GM12878 (cell line): ENCODE data around the gene ANXA10. TPM values are rescaled to one million over a fixed set of nuclear protein-coding genes. Genes with fewer than 3 reads are reported as not detected.
"Not testable (repeated sequence)": the region's sequence is repeated elsewhere in the genome, so short reads cannot be mapped to it uniquely, and the experiment has no call there.

Experiments
- ATAC-seq: fragments of 200-7000 bp; cut with Tn5 transposase; 3 replicates; pipeline ENCODE4 v1.9.1; 2020; ENCODE audit warnings: mild to moderate bottlenecking, moderate library complexity
- BruUV-seq: library from RNA; stranded (reverse); fragments of 400-500 nt; replicated peaks from 2 replicates; lab custom pipeline; 2021; lab: Mats Ljungman, UMichigan
- CTCF ChIA-PET: fragments of 300-600 bp; sonication (Branson Sonifier 250); formaldehyde crosslinking; extraction: SDS; loops from one replicate; lab custom pipeline; 2021; ENCODE audit warnings: inconsistent platforms; lab: Yijun Ruan, JAX
- POLR2A ChIA-PET: fragments of 350-600 bp; formaldehyde crosslinking; extraction: SDS; loops from one replicate; lab custom pipeline; 2021; ENCODE audit warnings: inconsistent platforms; lab: Charles Lee
- RAD21 ChIA-PET: fragments of 300-600 bp; sonication (Branson Sonifier 250); formaldehyde crosslinking; loops from one replicate; lab custom pipeline; 2023; ENCODE audit warnings: antibody characterized with exemption; ENCODE audit not compliant: unreplicated experiment; lab: Charles Lee
- SMC1A ChIA-PET: fragments of 300-600 bp; sonication (Branson Sonifier 250); formaldehyde crosslinking; loops from one replicate; lab custom pipeline; 2023; ENCODE audit not compliant: unreplicated experiment, uncharacterized antibody; lab: Charles Lee
- DNase-seq: peaks from one replicate; pipeline ENCODE4 v3.0.0-alpha.2; 2011; ENCODE audit warnings: low read depth, low spot score
- FAIRE-seq: peaks from 3 replicates; lab custom pipeline; 2011; peaks lifted over from hg19 to GRCh38; lab: Jason Lieb, UNC
- H2AFZ ChIP-seq: 2 replicates; pipeline ENCODE4 v1.6.0; 2011; ENCODE audit warnings: low read depth, low read length, control low read depth; ENCODE audit not compliant: control insufficient read depth
- H3K27ac ChIP-seq: 2 replicates; pipeline ENCODE4 v1.5.1; 2011; ENCODE audit warnings: control low read depth; ENCODE audit not compliant: control insufficient read depth, insufficient read depth
- H3K27me3 ChIP-seq, 2 experiments: replicated peaks in 1 of 2; 2 replicates each; pipeline versions ENCODE4 v1.6.0 to v1.6.1; 2011; ENCODE audit warnings: low read length in 1 of 2; ENCODE audit not compliant: control insufficient read depth in 2 of 2, insufficient read depth in 2 of 2
- H3K36me3 ChIP-seq, 2 experiments: 2 replicates each; pipeline ENCODE4 v1.5.1; 2011; ENCODE audit warnings: low read length in 1 of 2; ENCODE audit not compliant: control insufficient read depth in 2 of 2, insufficient read depth in 2 of 2
- H3K4me1 ChIP-seq: 2 replicates; pipeline ENCODE4 v1.6.1; 2011; ENCODE audit warnings: mild to moderate bottlenecking, low read length, moderate library complexity, mixed read lengths; ENCODE audit not compliant: control insufficient read depth, insufficient read depth
- H3K4me2 ChIP-seq: 2 replicates; pipeline ENCODE4 v1.6.0; 2011; ENCODE audit warnings: control low read depth; ENCODE audit not compliant: control insufficient read depth, insufficient read depth
- H3K4me3 ChIP-seq: fragments of 200-600 bp; sonication (generic); 2 replicates; pipeline ENCODE4 v1.5.1; 2016
- H3K79me2 ChIP-seq: 2 replicates; pipeline ENCODE4 v1.6.0; 2011; ENCODE audit warnings: low read length; ENCODE audit not compliant: control insufficient read depth, insufficient read depth
- H3K9ac ChIP-seq: 2 replicates; pipeline ENCODE4 v1.8.0; 2011; ENCODE audit warnings: low read length, control low read depth, mixed read lengths; ENCODE audit not compliant: control insufficient read depth, insufficient read depth
- H3K9me3 ChIP-seq: replicated peaks from 3 replicates; pipeline ENCODE4 v1.5.1; 2011; ENCODE audit warnings: mild to moderate bottlenecking, low read length; ENCODE audit not compliant: control insufficient read depth, insufficient read depth
- H4K20me1 ChIP-seq: 2 replicates; pipeline ENCODE4 v1.6.0; 2011; ENCODE audit not compliant: control insufficient read depth, insufficient read depth
- HDAC2 ChIP-seq: fragments of 200-600 bp; sonication (generic); IDR thresholded peaks from 2 replicates; pipeline ENCODE4 v1.6.1; 2017
- MEF2A ChIP-seq: IDR thresholded peaks from 2 replicates; pipeline ENCODE4 v1.6.1; 2011; ENCODE audit warnings: low read depth, mild to moderate bottlenecking, low read length, moderate library complexity; ENCODE audit not compliant: insufficient read depth
- MTA2 ChIP-seq: fragments of 450-650 bp; IDR thresholded peaks from 2 replicates; pipeline ENCODE4 v1.6.1; 2016; ENCODE audit warnings: low read depth, mild to moderate bottlenecking, moderate library complexity
- NR2C2 ChIP-seq: IDR thresholded peaks from 2 replicates; pipeline ENCODE4 v1.6.1; 2011; ENCODE audit warnings: borderline replicate concordance, low read depth; ENCODE audit not compliant: control insufficient read depth, insufficient read length
- WGBS: methylation state at CpG from one replicate; pipeline ENCODE4 v1.1.6; 2016; ENCODE audit warnings: low lambda C conversion rate; ENCODE audit not compliant: insufficient replicate concordance, insufficient coverage; ENCODE audit errors: missing lambda C conversion rate; 5-methylcytosine and 5-hydroxymethylcytosine counted together
- in situ Hi-C: fragments of 300-500 bp; cut with MboI; formaldehyde crosslinking; loops from 9 replicates; pipeline ENCODE4 v1.14.3; 2018; ENCODE audit warnings: mixed read lengths
- intact Hi-C: fragments of 100-400 bp; cut with micrococcal nuclease; formaldehyde crosslinking; loops from one replicate; pipeline ENCODE4 v1.14.2; 2022; ENCODE audit not compliant: unreplicated experiment
- polyA plus RNA-seq, 11 experiments: library from polyadenylated mRNA; depleted of rRNA in 4 of 11; unstranded in 6 of 11; stranded (reverse) in 5 of 11; fragments of >200 nt; fragmentation: Nextera tagmentation in 4 of 11; fragmentation: Illumina TruSeq in 1 of 11; extraction: Ambion mirVana in 4 of 11; extraction: Trizol in 1 of 11; gene quantifications; 1 replicate in 1 of 11; 2 replicates in 10 of 11; pipeline versions ENCODE4 v1.2.1 to v1.2.3, GENCODE V29; 2011 to 2016; ENCODE audit warnings: inconsistent platforms in 2 of 11, missing spikeins in 2 of 11, low read depth in 1 of 11
- total RNA-seq, 4 experiments: library from RNA; depleted of rRNA in 3 of 4; stranded (reverse); fragments of >200 nt in 3 of 4; fragmentation: Illumina TruSeq in 1 of 4; extraction: Trizol in 1 of 4; gene quantifications; 2 replicates each; pipeline versions ENCODE4 v1.2.1 to v1.2.3, GENCODE V29; 2013 to 2021
- TF ChIP-seq, protein P1 (sequence below): fragments of 450-650 bp; IDR thresholded peaks from 2 replicates; pipeline ENCODE4 v1.6.1; 2018; ENCODE audit warnings: borderline replicate concordance, mild to moderate bottlenecking; ENCODE audit not compliant: partially characterized antibody

ANXA10 gene
- total and polyA plus RNA-seq, 10 of the 15 experiments (the other 5 are each of a cell fraction or from before 2014, with no cell fraction given), result not detected

DNA sequence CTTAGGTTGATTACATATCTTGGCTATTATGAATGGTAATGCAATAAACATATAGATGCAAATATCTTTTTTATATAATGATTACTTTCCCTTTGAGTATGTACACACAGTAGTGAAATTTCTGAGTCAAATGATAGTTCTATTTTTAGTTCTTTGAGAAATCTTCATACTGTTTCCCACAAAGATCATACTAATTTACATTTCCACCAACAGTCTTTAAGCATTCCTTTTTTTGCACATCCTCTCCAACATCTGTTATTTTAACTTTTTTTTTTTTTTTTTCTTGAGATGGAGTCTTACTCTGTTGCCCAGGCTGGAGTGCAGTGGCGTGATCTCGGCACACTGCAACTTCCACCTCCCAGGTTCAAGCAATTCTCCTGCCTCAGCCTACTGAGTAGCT is 45.4 kb downstream of the ANXA10 start:
- DNase-seq, H3K79me2 ChIP-seq, ATAC-seq, BruUV-seq, SMC1A ChIA-PET, H3K4me2 ChIP-seq, in situ Hi-C loops, H3K27me3 ChIP-seq, H3K27ac ChIP-seq, H2AFZ ChIP-seq, RAD21 ChIA-PET, H3K4me1 ChIP-seq, CTCF ChIA-PET, H3K4me3 ChIP-seq, H4K20me1 ChIP-seq, H3K9ac ChIP-seq, H3K9me3 ChIP-seq: not testable (repeated sequence)
- WGBS, result 0% methylated on average over 2 of the region's 2 CpGs
- TF ChIP-seq MEF2A, result 0 out of 2 replicates have a peak, but pooled peaks have one; percentile 13
- TF ChIP-seq, all 136 proteins: peak for 1; not testable (repeated sequence) for 135
- POLR2A ChIA-PET, FAIRE-seq, intact Hi-C loops, H3K36me3 ChIP-seq: not testable (repeated sequence)

DNA sequence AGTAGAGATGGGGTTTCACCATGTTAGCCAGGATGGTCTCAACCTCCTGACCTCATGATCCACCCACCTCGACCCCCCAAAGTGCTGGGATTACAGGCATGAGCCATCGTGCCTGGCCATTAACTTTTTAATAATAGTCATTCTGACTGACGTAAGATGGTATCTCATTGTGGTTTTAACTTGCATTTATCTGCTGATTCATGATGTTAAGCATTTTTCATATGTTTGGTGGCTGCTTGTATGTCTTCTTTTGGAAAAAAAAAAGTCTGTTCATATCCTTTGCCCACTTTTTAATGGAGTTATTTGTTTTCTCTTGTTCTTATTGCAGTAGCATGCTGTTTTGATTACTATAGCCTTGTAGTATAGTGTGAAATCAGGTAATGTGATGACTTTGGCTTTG is 45.8 kb downstream of the ANXA10 start:
- Histone ChIP-seq H3K27me3 (no peaks in the 10 kb centered on the region), H3K36me3 (no peaks in the 10 kb centered on the region), H2AFZ (no peak overlapping the region), H3K79me2 (no peaks in the 10 kb centered on the region), H3K4me1 (no peaks in the 10 kb centered on the region), H3K4me3 (no peak overlapping the region), H3K9ac (no peak overlapping the region), H3K9me3 (no peaks in the 10 kb centered on the region), H4K20me1 (no peaks in the 10 kb centered on the region), H3K4me2 (no peak overlapping the region), H3K27ac (no peak overlapping the region)
- ChIA-PET POLR2A (no interaction called here), SMC1A (no interaction called here), RAD21 (no interaction called here), CTCF (no interaction called here)
- intact Hi-C loops (no loop called here), in situ Hi-C loops (no loop called here)
- DNase-seq, result no peak
- ATAC-seq, result no peak
- BruUV-seq, result no TSS peak
- 0% methylated on average over 3 of the region's 3 CpGs for WGBS
- FAIRE-seq, result no peak
- TF ChIP-seq, protein P1, sequence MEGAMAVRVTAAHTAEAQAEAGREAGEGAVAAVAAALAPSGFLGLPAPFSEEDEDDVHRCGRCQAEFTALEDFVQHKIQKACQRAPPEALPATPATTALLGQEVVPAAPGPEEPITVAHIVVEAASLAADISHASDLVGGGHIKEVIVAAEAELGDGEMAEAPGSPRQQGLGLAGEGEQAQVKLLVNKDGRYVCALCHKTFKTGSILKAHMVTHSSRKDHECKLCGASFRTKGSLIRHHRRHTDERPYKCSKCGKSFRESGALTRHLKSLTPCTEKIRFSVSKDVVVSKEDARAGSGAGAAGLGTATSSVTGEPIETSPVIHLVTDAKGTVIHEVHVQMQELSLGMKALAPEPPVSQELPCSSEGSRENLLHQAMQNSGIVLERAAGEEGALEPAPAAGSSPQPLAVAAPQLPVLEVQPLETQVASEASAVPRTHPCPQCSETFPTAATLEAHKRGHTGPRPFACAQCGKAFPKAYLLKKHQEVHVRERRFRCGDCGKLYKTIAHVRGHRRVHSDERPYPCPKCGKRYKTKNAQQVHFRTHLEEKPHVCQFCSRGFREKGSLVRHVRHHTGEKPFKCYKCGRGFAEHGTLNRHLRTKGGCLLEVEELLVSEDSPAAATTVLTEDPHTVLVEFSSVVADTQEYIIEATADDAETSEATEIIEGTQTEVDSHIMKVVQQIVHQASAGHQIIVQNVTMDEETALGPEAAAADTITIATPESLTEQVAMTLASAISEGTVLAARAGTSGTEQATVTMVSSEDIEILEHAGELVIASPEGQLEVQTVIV, result no peak
- TF ChIP-seq NR2C2, result no peak
- TF ChIP-seq MTA2, result no peak
- TF ChIP-seq HDAC2, result no peak
